GM12874 (cell line): ENCODE data around the gene SPDYE6.

Experiments
- TF ChIP-seq, protein P1 (sequence below): IDR thresholded peaks from 2 replicates; pipeline ENCODE4 v1.5.1; 2011; ENCODE audit warnings: low read depth, mild to moderate bottlenecking, control low read depth, low read length, moderate library complexity; ENCODE audit not compliant: insufficient read depth

SPDYE6 gene

DNA sequence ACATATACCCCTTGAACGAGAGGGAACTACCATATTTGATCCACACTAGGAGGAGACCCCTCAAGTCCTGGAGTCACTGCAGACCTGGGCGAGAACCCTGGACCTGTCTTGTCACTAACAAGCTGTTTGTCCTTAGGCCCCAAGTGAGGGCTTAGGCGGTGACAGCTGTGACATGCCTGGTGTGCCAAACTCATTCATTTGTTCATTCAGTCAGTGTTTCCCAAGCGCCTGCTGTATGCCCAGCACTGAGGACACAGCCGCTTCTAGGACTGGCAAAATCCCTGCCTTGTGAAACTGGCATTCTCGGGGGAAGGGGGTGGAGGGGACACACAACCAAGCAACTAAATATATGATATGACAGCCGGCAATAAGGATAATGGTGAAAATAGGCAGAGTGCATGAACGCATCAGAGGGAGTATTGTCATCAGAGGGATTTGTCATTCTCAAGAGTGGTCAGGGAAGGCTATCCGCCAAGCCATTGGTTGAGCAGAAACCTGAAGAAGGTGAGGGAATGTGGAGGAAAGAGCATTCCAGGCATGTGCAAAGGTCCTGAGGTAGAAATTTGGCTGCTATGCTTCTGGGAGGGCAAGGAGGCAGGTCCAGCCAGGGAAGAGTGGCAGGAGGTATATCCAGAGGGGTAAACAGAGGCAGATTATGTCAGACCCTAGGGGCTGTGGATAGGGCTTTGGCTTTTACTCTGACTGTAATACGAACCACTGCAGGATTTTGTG lies 58.6 kb downstream of the SPDYE6 start:
- TF ChIP-seq, protein P1, sequence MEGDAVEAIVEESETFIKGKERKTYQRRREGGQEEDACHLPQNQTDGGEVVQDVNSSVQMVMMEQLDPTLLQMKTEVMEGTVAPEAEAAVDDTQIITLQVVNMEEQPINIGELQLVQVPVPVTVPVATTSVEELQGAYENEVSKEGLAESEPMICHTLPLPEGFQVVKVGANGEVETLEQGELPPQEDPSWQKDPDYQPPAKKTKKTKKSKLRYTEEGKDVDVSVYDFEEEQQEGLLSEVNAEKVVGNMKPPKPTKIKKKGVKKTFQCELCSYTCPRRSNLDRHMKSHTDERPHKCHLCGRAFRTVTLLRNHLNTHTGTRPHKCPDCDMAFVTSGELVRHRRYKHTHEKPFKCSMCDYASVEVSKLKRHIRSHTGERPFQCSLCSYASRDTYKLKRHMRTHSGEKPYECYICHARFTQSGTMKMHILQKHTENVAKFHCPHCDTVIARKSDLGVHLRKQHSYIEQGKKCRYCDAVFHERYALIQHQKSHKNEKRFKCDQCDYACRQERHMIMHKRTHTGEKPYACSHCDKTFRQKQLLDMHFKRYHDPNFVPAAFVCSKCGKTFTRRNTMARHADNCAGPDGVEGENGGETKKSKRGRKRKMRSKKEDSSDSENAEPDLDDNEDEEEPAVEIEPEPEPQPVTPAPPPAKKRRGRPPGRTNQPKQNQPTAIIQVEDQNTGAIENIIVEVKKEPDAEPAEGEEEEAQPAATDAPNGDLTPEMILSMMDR = no peak

DNA sequence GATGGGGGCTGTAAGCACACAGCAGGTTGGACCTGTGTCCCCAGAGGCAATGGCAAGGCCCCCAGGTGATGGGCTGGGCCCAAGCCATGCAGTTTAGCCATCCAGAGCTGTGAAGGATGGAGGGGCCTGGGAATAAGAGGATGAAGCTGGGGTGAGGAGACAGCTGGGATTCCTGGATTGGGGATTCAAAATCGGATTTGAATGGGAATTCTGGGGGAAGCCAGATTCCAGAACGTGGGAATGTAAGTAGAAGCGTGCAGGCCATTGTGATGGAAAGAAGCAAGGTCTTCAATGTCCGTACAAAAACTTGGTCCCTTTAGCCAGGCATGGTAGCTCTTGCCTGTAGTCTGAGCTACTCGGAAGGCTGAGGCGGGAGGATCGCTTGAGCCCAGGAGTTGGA lies 59.7 kb downstream of the SPDYE6 start:
- TF ChIP-seq, protein P1 = no peak

- TF ChIP-seq, protein P1 = no peak
These were observed 60.1 kb downstream of the SPDYE6 start for GRCh38 chr7:102296179-102296438.
